ENCODE results near the gene ZNF436. TPM values are rescaled to one million over a fixed set of nuclear protein-coding genes. Genes with fewer than 3 reads are reported as not detected.
A peak's percentile ranks its signal among the peaks of the same experiment; 100 is the strongest.

Gene ZNF436
- total and polyA plus RNA-seq, 2 of the 13 experiments (the other 11 are each of a cell fraction or from before 2014, with no cell fraction given): 4.3 to 9.9 TPM

GRCh38 chr1:23368562-23369334, 888 bp downstream of the ZNF436 start:
- no peaks in the 10 kb centered on the region for H3K9me3 ChIP-seq (ENCODE audit: low read length)
- H3K27ac ChIP-seq (ENCODE audit: extremely low read length, insufficient read depth, low read length): peak overlapping the region; percentile 96
- H3K4me3 ChIP-seq (replicated peaks in 1 of 3; ENCODE audit: insufficient read depth in 1 of 3, low read depth in 2 of 3, low read length in 3 of 3): peak overlapping the region; percentile 92 to 99 (median 93)
- in situ Hi-C loops (cut with HindIII; ENCODE audit: extremely low pct_ligation_motif_present, low pct_unique_long_range_greater_than_20kb) (no loop called here), intact Hi-C loops (cut with micrococcal nuclease; ENCODE audit: unreplicated experiment) (loop anchor here (1.0 to 10.0 kb wide), 4 partner anchors 24 to 1016 kb away; partner anchors contain the start of genes E2F2 and HNRNPR)
- FAIRE-seq: no peak
- no TSS peak for BruUV-seq (replicated peaks)
- H4K20me1 ChIP-seq (ENCODE audit: insufficient read depth, low read length): no peaks in the 10 kb centered on the region
- peaks cover 30% of the 10 kb centered on the region for H3K79me2 ChIP-seq (ENCODE audit: insufficient read depth, low read length)
- WGBS (ENCODE audit: low lambda C conversion rate): under 1% methylated on average over 26 of the region's 61 CpGs
- peak overlapping the region; percentile 96 for H3K9ac ChIP-seq (ENCODE audit: insufficient read depth, low read depth, low read length)
- ChIA-PET CTCF (ENCODE audit: low intra/inter-chr PET ratio, low total read pairs) (no interaction called here), POLR2A (interaction anchor here (0.5 to 3.5 kb wide), 17 partner anchors 8 to 323 kb away, joined by 3 to 130 read pairs (median 5); partner anchors contain the start of genes ASAP3, HNRNPR, RPL11 and TCEA3)
- no peaks in the 10 kb centered on the region; a peak in 1 of 5 replicates for H3K27me3 ChIP-seq (ENCODE audit: control insufficient read depth in 1 of 2, insufficient read depth in 2 of 2, low read length in 2 of 2)
- peak; percentile 85 for DNase-seq (ENCODE audit: low spot score)
- H3K4me2 ChIP-seq (ENCODE audit: low read depth, low read length): peak overlapping the region; percentile 97
- H3K36me3 ChIP-seq (replicated peaks in 1 of 2; ENCODE audit: control insufficient read depth in 1 of 2, insufficient read depth in 2 of 2, low read length in 2 of 2): no peaks in the 10 kb centered on the region; a peak in 2 of 5 replicates
- ATAC-seq: peak; percentile 87
- peaks cover 36% of the 10 kb centered on the region for H3K4me1 ChIP-seq (ENCODE audit: insufficient read depth, low read length)
- H2AFZ ChIP-seq (ENCODE audit: low read length): peak overlapping the region; percentile 85
- TF ChIP-seq ZNF335 (CRISPR knock-in tag; IDR thresholded peaks at IDR 0.05) (0 out of 2 replicates have a peak, but pooled peaks have one; percentile 28), ZSCAN25 (CRISPR knock-in tag; IDR thresholded peaks at IDR 0.05) (peak; percentile 63; the same call in 1 of the 2 replicates), ZNF451 (CRISPR knock-in tag; IDR thresholded peaks at IDR 0.05) (peak; percentile 64), ZNF430 (CRISPR knock-in tag; IDR thresholded peaks at IDR 0.05) (peak; percentile 85; the same call in 1 of the 2 replicates), ZNF772 (CRISPR knock-in tag; IDR thresholded peaks at IDR 0.05) (peak; percentile 75), TBX2 (CRISPR knock-in tag; IDR thresholded peaks at IDR 0.05; ENCODE audit: borderline replicate concordance) (no peak; the same call in 1 of the 2 replicates), ZNF234 (CRISPR knock-in tag; conservative IDR thresholded peaks at IDR 0.05) (0 out of 2 replicates have a peak, but pooled peaks have one; percentile 66), ZNF121 (CRISPR knock-in tag; IDR thresholded peaks at IDR 0.05) (no peak), RFXANK (CRISPR knock-in tag; IDR thresholded peaks at IDR 0.05) (no peak), SOX5 (CRISPR knock-in tag; IDR thresholded peaks at IDR 0.05; ENCODE audit: borderline replicate concordance) (no peak; the same call in 1 of the 2 replicates), ZFP62 (CRISPR knock-in tag; IDR thresholded peaks at IDR 0.05) (no peak), DPF2 (CRISPR knock-in tag; IDR thresholded peaks at IDR 0.05; ENCODE audit: borderline replicate concordance, low read depth) (0 out of 2 replicates have a peak, but pooled peaks have one; percentile 36)
- TF ChIP-seq, protein P1, sequence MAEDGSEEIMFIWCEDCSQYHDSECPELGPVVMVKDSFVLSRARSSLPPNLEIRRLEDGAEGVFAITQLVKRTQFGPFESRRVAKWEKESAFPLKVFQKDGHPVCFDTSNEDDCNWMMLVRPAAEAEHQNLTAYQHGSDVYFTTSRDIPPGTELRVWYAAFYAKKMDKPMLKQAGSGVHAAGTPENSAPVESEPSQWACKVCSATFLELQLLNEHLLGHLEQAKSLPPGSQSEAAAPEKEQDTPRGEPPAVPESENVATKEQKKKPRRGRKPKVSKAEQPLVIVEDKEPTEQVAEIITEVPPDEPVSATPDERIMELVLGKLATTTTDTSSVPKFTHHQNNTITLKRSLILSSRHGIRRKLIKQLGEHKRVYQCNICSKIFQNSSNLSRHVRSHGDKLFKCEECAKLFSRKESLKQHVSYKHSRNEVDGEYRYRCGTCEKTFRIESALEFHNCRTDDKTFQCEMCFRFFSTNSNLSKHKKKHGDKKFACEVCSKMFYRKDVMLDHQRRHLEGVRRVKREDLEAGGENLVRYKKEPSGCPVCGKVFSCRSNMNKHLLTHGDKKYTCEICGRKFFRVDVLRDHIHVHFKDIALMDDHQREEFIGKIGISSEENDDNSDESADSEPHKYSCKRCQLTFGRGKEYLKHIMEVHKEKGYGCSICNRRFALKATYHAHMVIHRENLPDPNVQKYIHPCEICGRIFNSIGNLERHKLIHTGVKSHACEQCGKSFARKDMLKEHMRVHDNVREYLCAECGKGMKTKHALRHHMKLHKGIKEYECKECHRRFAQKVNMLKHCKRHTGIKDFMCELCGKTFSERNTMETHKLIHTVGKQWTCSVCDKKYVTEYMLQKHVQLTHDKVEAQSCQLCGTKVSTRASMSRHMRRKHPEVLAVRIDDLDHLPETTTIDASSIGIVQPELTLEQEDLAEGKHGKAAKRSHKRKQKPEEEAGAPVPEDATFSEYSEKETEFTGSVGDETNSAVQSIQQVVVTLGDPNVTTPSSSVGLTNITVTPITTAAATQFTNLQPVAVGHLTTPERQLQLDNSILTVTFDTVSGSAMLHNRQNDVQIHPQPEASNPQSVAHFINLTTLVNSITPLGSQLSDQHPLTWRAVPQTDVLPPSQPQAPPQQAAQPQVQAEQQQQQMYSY (CRISPR knock-in tag; IDR thresholded peaks at IDR 0.05): no peak
- TF ChIP-seq, protein P2, sequence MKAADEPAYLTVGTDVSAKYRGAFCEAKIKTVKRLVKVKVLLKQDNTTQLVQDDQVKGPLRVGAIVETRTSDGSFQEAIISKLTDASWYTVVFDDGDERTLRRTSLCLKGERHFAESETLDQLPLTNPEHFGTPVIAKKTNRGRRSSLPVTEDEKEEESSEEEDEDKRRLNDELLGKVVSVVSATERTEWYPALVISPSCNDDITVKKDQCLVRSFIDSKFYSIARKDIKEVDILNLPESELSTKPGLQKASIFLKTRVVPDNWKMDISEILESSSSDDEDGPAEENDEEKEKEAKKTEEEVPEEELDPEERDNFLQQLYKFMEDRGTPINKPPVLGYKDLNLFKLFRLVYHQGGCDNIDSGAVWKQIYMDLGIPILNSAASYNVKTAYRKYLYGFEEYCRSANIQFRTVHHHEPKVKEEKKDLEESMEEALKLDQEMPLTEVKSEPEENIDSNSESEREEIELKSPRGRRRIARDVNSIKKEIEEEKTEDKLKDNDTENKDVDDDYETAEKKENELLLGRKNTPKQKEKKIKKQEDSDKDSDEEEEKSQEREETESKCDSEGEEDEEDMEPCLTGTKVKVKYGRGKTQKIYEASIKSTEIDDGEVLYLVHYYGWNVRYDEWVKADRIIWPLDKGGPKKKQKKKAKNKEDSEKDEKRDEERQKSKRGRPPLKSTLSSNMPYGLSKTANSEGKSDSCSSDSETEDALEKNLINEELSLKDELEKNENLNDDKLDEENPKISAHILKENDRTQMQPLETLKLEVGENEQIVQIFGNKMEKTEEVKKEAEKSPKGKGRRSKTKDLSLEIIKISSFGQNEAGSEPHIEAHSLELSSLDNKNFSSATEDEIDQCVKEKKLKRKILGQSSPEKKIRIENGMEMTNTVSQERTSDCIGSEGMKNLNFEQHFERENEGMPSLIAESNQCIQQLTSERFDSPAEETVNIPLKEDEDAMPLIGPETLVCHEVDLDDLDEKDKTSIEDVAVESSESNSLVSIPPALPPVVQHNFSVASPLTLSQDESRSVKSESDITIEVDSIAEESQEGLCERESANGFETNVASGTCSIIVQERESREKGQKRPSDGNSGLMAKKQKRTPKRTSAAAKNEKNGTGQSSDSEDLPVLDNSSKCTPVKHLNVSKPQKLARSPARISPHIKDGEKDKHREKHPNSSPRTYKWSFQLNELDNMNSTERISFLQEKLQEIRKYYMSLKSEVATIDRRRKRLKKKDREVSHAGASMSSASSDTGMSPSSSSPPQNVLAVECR (CRISPR knock-in tag; IDR thresholded peaks at IDR 0.05; ENCODE audit: borderline replicate concordance): peak; percentile 64

Measured in HepG2 (cell line).